GM21360 (cell line): Measurements from ENCODE around the gene ZNF346.
"Not testable (repeated sequence)": the region's sequence is repeated elsewhere in the genome, so short reads cannot be mapped to it uniquely, and the experiment has no call there.

Source experiments
- ATAC-seq: cut with Tn5 transposase; IDR thresholded peaks from one replicate; pipeline ENCODE4 v1.9.1; 2021; ENCODE audit warnings: mild to moderate bottlenecking, moderate library complexity; ENCODE audit not compliant: unreplicated experiment

ZNF346 gene

GRCh38 chr5:177022386-177023302 is at the start of gene ZNF346:
Gene ZNF346 (plus strand): TSS chr5:177022696. CDS start chr5:177022739, 43 bp downstream.
- peak; percentile 88 for ATAC-seq

- ATAC-seq, result no peak
Measured at GRCh38 chr5:176979669-176980068, 42.8 kb upstream of the ZNF346 start.

- ATAC-seq, result no peak
Measured at GRCh38 chr5:176980818-176981217, 41.7 kb upstream of the ZNF346 start.

GRCh38 chr5:176983112-176983511 is 39.4 kb upstream of the ZNF346 start:
- not testable (repeated sequence) for ATAC-seq

- not testable (repeated sequence) for ATAC-seq
Measured at GRCh38 chr5:176983593-176983992, 38.9 kb upstream of the ZNF346 start.

- ATAC-seq, result not testable (repeated sequence)
Measured at GRCh38 chr5:176984176-176984575, 38.3 kb upstream of the ZNF346 start.

- no peak for ATAC-seq
Measured at GRCh38 chr5:176985516-176985915, 37.0 kb upstream of the ZNF346 start.

- no peak for ATAC-seq
Measured at GRCh38 chr5:176986280-176986679, 36.2 kb upstream of the ZNF346 start.

- ATAC-seq, result no peak
Measured at GRCh38 chr5:176987583-176987982, 34.9 kb upstream of the ZNF346 start.

- not testable (repeated sequence) for ATAC-seq
Measured at GRCh38 chr5:176993081-176993480, 29.4 kb upstream of the ZNF346 start.

- ATAC-seq, result no peak
Measured at GRCh38 chr5:176994460-176995121, 27.9 kb upstream of the ZNF346 start.

GRCh38 chr5:176995122-176995490 is 27.4 kb upstream of the ZNF346 start:
- ATAC-seq, result no peak

- ATAC-seq, result no peak
Measured at GRCh38 chr5:176995896-176996767, 26.4 kb upstream of the ZNF346 start.

GRCh38 chr5:176996780-176997179 is 25.7 kb upstream of the ZNF346 start:
- no peak for ATAC-seq

GRCh38 chr5:176998828-176999227 is 23.7 kb upstream of the ZNF346 start:
- no peak for ATAC-seq

GRCh38 chr5:176999526-176999925 is 23.0 kb upstream of the ZNF346 start:
- ATAC-seq, result not testable (repeated sequence)

GRCh38 chr5:177003649-177004048 is 18.8 kb upstream of the ZNF346 start:
- no peak for ATAC-seq

- ATAC-seq, result no peak
Measured at GRCh38 chr5:177004961-177005360, 17.5 kb upstream of the ZNF346 start.

GRCh38 chr5:177005619-177006264 is 16.8 kb upstream of the ZNF346 start:
- ATAC-seq, result peak; percentile 44

GRCh38 chr5:177006265-177006972 is 16.1 kb upstream of the ZNF346 start, which contains the start of gene UIMC1:
Gene UIMC1 (minus strand): TSS chr5:177006779. CDS start chr5:176982615, 24,164 bp downstream.
- ATAC-seq, result peak; percentile 75
